Hematopoietic multipotent progenitor cell treated with erythropoietin and hydrocortisone succinate and interleukin-3 and kit ligand, for 8 days (in vitro differentiated cells): ENCODE measurements around the gene CHMP3.

Experiments used
- DNase-seq: peaks from one replicate; pipeline ENCODE4 v3.0.0-alpha.2; 2015

CHMP3 gene

DNA sequence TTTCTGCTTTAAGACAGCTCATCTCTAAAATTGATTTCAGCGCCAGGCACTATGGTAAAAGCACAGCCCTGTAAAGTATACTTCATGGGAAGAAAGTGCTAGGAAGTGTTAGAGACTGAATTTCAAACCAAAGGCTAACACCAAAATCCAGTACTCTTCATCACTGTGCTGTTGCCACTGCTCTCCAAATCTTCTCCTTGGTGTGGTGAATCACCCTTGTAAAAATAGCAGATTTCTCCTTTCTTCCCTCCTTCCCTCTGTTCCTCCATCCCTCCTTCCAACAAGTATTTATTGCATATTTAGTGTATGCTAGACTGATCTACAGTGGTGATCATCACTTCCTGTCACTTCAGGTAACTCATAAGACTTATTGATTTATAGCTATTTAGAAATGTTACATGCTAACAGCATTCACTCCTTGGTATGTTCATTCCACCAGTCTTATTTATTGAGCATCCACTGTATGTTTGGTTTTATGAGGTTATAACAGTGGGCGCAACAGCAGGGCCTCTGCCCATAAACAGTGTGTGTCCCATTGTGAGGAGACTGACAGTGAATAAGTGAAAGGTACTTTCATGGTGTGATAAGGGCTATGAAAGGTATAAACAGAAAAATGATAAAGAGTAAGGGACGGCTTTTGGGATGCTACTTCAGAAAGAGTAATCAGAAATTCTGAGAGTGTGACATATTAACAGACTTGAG lies 102.0 kb downstream of the CHMP3 start:
- no peak for DNase-seq

DNA sequence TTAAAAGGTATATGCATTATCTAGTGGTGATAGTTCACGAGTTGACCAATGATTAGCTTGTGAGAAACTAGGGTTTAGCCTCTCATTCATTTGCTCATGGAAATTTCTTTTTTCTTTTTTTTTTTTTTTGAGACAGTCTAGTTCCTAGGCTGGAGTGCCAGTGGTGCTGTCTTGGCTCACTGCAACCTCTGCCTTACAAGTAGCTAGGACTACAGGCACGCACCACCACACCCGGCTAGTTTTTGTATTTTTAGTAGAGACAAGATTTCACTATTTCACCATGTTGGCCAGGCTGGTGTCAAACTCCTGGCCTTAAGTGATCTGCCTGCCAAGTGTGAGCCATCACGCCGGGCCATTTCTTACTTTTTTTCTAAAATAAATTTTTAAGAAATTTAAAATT lies 108.1 kb downstream of the CHMP3 start:
- no peak for DNase-seq

DNA sequence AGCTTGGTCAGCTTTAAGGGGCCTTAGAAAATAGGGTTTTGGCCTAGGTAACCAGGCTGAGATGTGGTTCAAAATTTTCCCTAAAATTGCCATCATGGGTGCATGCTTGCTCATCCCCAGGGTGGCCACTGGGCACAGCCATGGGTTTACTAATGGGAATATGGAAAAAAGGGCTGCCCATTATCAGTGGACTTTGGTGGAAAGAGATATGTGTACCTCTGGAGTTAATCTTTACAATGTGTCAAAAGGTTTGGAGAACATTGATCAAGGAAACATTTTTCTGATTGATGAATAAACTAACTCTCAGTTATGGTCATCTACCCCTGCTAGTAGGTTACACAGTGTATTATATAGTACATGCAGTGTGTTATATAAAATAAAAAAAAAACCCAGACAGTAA lies 109.0 kb downstream of the CHMP3 start:
- DNase-seq, result no peak

DNA sequence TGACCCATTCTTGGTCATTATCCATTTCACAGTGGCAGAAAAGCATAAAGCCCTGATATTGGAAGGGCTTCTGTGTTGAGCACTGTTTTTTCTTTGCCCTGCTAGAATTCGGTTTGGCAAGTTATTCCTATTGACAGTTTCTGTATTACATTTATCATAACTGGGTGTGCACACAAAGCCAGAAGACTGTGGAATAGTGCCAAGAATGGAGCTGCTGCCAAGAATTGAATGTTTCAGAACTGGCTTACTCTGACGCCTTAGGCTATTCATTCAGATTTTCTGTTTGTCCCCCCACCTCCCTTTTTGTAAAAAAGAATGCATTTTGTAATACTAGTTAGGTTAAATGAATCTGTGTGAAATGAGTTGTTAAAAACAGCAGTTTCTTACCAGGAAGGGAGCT lies 109.4 kb downstream of the CHMP3 start:
- DNase-seq, result peak; percentile 90
